OCI-LY7 (cell line): ENCODE measurements around the gene PTPRCAP.

ENCODE experiments used
- EZH2phosphoT487 ChIP-seq: fragments of 200-600 bp; sonication (generic); IDR thresholded peaks from 2 replicates; pipeline ENCODE4 v1.6.1; 2018; ENCODE audit warnings: low read depth, borderline replicate concordance, mild to moderate bottlenecking, mixed run types, antibody characterized with exemption, low read length, moderate library complexity, mixed read lengths
- TF ChIP-seq, protein P1 (sequence below): fragments of 200-600 bp; sonication (generic); conservative IDR thresholded peaks from 2 replicates; pipeline ENCODE4 v1.5.1; 2014; ENCODE audit warnings: mild to moderate bottlenecking, antibody characterized with exemption, low read length, moderate library complexity, mixed read lengths

DNA sequence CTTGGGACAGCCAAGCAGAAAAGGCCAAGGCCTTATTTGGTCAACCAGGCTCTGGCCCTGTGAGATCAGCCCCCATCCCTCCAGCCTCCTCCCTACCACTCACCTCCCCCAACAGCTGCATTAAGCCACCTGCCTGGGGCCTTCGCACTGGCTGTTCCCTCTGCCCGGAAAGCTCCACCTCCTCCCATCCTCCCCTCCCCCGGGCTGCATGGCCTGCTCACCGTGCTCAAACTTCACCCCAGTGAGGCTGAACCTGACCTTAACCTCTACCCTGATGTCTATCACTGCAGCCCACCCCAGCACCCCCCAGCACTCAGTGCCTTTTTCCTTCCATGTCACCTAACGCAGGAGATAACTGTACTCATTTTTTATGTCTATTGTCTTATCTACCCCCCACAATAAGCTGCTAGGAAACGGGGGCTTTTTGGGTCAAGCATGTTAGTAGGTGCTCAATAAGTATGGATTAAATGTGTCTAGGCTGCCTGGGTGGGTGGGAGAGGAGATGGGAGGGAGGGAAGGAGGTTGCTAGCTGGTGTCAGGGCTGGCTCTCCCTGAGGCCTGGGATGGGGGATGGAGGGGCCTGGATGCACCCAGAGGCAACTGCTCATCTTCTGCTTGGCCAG, 912 bp downstream of the PTPRCAP start:
- TF ChIP-seq, protein P1, sequence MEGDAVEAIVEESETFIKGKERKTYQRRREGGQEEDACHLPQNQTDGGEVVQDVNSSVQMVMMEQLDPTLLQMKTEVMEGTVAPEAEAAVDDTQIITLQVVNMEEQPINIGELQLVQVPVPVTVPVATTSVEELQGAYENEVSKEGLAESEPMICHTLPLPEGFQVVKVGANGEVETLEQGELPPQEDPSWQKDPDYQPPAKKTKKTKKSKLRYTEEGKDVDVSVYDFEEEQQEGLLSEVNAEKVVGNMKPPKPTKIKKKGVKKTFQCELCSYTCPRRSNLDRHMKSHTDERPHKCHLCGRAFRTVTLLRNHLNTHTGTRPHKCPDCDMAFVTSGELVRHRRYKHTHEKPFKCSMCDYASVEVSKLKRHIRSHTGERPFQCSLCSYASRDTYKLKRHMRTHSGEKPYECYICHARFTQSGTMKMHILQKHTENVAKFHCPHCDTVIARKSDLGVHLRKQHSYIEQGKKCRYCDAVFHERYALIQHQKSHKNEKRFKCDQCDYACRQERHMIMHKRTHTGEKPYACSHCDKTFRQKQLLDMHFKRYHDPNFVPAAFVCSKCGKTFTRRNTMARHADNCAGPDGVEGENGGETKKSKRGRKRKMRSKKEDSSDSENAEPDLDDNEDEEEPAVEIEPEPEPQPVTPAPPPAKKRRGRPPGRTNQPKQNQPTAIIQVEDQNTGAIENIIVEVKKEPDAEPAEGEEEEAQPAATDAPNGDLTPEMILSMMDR = no peak
- no peak for TF ChIP-seq EZH2phosphoT487
